Esophagus muscularis mucosa (tissue), 4 donors: ENCODE results near the gene WDFY4.

Experiments
- EP300 ChIP-seq: sonication (generic); formaldehyde crosslinking; IDR thresholded peaks from one replicate; pipeline ENCODE4 v1.6.1; 2017; ENCODE audit warnings: antibody characterized with exemption
- POLR2A ChIP-seq: fragments of 450-650 bp; IDR thresholded peaks from one replicate; pipeline ENCODE4 v1.6.1; 2017; ENCODE audit warnings: antibody characterized with exemption, moderate library complexity, mild to moderate bottlenecking, low read depth
- POLR2AphosphoS5 ChIP-seq, 2 donors: sonication (generic); formaldehyde crosslinking; IDR thresholded peaks; one replicate each; pipeline ENCODE4 v1.6.1; 2017; ENCODE audit warnings: antibody characterized with exemption in 2 of 2
- TF ChIP-seq, protein P1 (sequence below), 3 experiments: fragments of 200-600 bp in 2 of 3; fragments of 450-650 bp in 1 of 3; sonication (generic) in 2 of 3; IDR thresholded peaks; one replicate each; pipeline ENCODE4 v1.5.1; 2017 to 2019; ENCODE audit warnings: antibody characterized with exemption in 3 of 3, mild to moderate bottlenecking in 2 of 3, moderate library complexity in 1 of 3

DNA sequence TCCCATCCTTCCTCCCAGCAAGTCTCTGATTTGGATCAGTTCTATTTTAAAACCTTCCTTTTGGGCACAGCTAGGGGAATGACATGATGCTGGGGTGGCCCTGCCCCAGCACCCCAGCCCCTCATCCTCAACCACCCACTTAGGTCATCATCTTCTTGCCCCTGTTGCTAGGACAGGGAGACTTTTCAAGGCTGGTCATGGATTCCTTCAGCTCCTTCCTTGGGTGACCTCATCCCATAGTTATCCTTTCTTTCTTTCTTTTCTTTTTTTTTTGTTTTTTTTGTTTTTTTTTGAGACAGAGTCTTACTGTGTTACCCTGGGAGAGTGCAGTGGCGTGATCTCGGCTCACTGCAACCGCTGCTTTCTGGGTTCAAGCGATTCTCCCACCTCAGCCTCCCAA is 127.2 kb downstream of the WDFY4 start:
- TF ChIP-seq, protein P1, sequence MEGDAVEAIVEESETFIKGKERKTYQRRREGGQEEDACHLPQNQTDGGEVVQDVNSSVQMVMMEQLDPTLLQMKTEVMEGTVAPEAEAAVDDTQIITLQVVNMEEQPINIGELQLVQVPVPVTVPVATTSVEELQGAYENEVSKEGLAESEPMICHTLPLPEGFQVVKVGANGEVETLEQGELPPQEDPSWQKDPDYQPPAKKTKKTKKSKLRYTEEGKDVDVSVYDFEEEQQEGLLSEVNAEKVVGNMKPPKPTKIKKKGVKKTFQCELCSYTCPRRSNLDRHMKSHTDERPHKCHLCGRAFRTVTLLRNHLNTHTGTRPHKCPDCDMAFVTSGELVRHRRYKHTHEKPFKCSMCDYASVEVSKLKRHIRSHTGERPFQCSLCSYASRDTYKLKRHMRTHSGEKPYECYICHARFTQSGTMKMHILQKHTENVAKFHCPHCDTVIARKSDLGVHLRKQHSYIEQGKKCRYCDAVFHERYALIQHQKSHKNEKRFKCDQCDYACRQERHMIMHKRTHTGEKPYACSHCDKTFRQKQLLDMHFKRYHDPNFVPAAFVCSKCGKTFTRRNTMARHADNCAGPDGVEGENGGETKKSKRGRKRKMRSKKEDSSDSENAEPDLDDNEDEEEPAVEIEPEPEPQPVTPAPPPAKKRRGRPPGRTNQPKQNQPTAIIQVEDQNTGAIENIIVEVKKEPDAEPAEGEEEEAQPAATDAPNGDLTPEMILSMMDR (IDR thresholded peaks at IDR 0.05) = no peak
- TF ChIP-seq EP300 (no peak), POLR2AphosphoS5 (IDR thresholded peaks at IDR 0.05) (no peak), POLR2A (no peak)
